NCI-H345 (cell line): ENCODE results near the gene SLC30A5.
"Not testable (repeated sequence)": the region's sequence is repeated elsewhere in the genome, so short reads cannot be mapped to it uniquely, and the experiment has no call there.

ENCODE experiments used
- DNase-seq: peaks from one replicate; lab custom pipeline; 2025; lab: John Stamatoyannopoulos, UW

SLC30A5 gene

GRCh38 chr5:69105996-69106906 is 12.4 kb downstream of the SLC30A5 start:
- DNase-seq, result no peak

GRCh38 chr5:69108367-69108766 is 14.6 kb downstream of the SLC30A5 start:
- DNase-seq, result not testable (repeated sequence)

GRCh38 chr5:69113851-69114250 is 20.0 kb downstream of the SLC30A5 start:
- no peak for DNase-seq

- DNase-seq, result no peak
Observed at GRCh38 chr5:69115526-69115925, 21.7 kb downstream of the SLC30A5 start.

GRCh38 chr5:69129413-69129812 is 35.6 kb downstream of the SLC30A5 start:
- DNase-seq, result no peak

GRCh38 chr5:69130241-69130640 is 36.4 kb downstream of the SLC30A5 start:
- DNase-seq, result no peak

- no peak for DNase-seq
Observed at GRCh38 chr5:69131304-69131703, 37.5 kb downstream of the SLC30A5 start.

GRCh38 chr5:69134126-69134525 is 40.3 kb downstream of the SLC30A5 start:
- no peak for DNase-seq

GRCh38 chr5:69136293-69136692 is 42.5 kb downstream of the SLC30A5 start:
- no peak for DNase-seq

- not testable (repeated sequence) for DNase-seq
Observed at GRCh38 chr5:69137208-69137607, 43.4 kb downstream of the SLC30A5 start.

- DNase-seq, result no peak
Observed at GRCh38 chr5:69137807-69138206, 44.0 kb downstream of the SLC30A5 start.

GRCh38 chr5:69138766-69139165 is 45.0 kb downstream of the SLC30A5 start:
- no peak for DNase-seq

GRCh38 chr5:69140239-69140638 is 46.4 kb downstream of the SLC30A5 start:
- DNase-seq, result not testable (repeated sequence)

GRCh38 chr5:69140827-69141226 is 47.0 kb downstream of the SLC30A5 start:
- no peak for DNase-seq

GRCh38 chr5:69148576-69148975 is 54.8 kb downstream of the SLC30A5 start:
- DNase-seq, result not testable (repeated sequence)

GRCh38 chr5:69148981-69149675 is 55.3 kb downstream of the SLC30A5 start:
- DNase-seq, result no peak

GRCh38 chr5:69149676-69150010 is 55.8 kb downstream of the SLC30A5 start:
- no peak for DNase-seq

GRCh38 chr5:69152731-69153130 is 58.9 kb downstream of the SLC30A5 start:
- no peak for DNase-seq

- no peak for DNase-seq
Observed at GRCh38 chr5:69156456-69156855, 62.6 kb downstream of the SLC30A5 start.

- DNase-seq, result peak; percentile 5
Observed at GRCh38 chr5:69158039-69158438, 64.2 kb downstream of the SLC30A5 start.

- no peak for DNase-seq
Observed at GRCh38 chr5:69160651-69161050, 66.8 kb downstream of the SLC30A5 start.

GRCh38 chr5:69166686-69167492 is 73.1 kb downstream of the SLC30A5 start, which contains the start of gene CCNB1:
Gene CCNB1, plus strand, starts transcription at chr5:69167150. Its CDS starts 113 bp downstream, at chr5:69167263.
- DNase-seq, result peak; percentile 97
